H1 (cell line): ENCODE data around the gene CSNK2B. TPM values are rescaled to one million over a fixed set of nuclear protein-coding genes. Genes with fewer than 3 reads are reported as not detected.

Experiments
- CTCF ChIA-PET: fragments of 300-600 bp; sonication (Branson Sonifier 250); formaldehyde crosslinking; loops from one replicate; lab custom pipeline; 2021; ENCODE audit not compliant: partially characterized antibody; lab: Charles Lee
- POLR2A ChIA-PET: fragments of 300-600 bp; sonication (Branson Sonifier 250); formaldehyde crosslinking; loops from one replicate; lab custom pipeline; 2021; ENCODE audit warnings: inconsistent platforms; ENCODE audit not compliant: partially characterized antibody; lab: Charles Lee
- DNase-seq, 2 experiments: peaks; one replicate each; pipeline versions ENCODE4 v3.0.0 to v3.0.0-alpha.2; 2010 to 2022; ENCODE audit warnings: low spot score in 2 of 2, low read depth in 1 of 2, mixed read lengths in 1 of 2
- FAIRE-seq: peaks from 2 replicates; lab custom pipeline; 2011; peaks lifted over from hg19 to GRCh38; lab: Jason Lieb, UNC
- H2AFZ ChIP-seq: 2 replicates; pipeline ENCODE4 v1.8.1; 2012; ENCODE audit warnings: low read length, inconsistent platforms
- H2AK5ac ChIP-seq: 2 replicates; pipeline ENCODE4 v1.6.1; 2013; ENCODE audit warnings: low read depth, low read length
- H2BK120ac ChIP-seq: replicated peaks from 2 replicates; pipeline ENCODE3; 2013; ENCODE audit warnings: low read depth, low read length, inconsistent platforms
- H2BK12ac ChIP-seq: 2 replicates; pipeline ENCODE4 v1.6.1; 2013; ENCODE audit warnings: low read depth, low read length
- H2BK15ac ChIP-seq: 2 replicates; pipeline ENCODE4 v1.6.1; 2013; ENCODE audit warnings: low read length
- H2BK20ac ChIP-seq: 2 replicates; pipeline ENCODE4 v1.6.1; 2013; ENCODE audit warnings: low read length
- H2BK5ac ChIP-seq: 2 replicates; pipeline ENCODE4 v1.6.1; 2013; ENCODE audit warnings: low read depth, low read length
- H3K14ac ChIP-seq: 2 replicates; pipeline ENCODE4 v1.6.1; 2013; ENCODE audit warnings: inconsistent platforms; ENCODE audit not compliant: insufficient read length
- H3K18ac ChIP-seq: 2 replicates; pipeline ENCODE4 v1.6.1; 2013; ENCODE audit warnings: low read length; ENCODE audit errors: extremely low read depth
- H3K23ac ChIP-seq: 2 replicates; pipeline ENCODE4 v1.6.1; 2013; ENCODE audit warnings: inconsistent platforms; ENCODE audit not compliant: insufficient read length
- H3K23me2 ChIP-seq: 2 replicates; pipeline ENCODE4 v1.6.1; 2013; ENCODE audit warnings: low read depth, low read length
- H3K27ac ChIP-seq: 2 replicates; pipeline ENCODE4 v1.6.1; 2011; ENCODE audit warnings: low read depth, low read length, inconsistent platforms
- H3K27me3 ChIP-seq, 4 experiments: replicated peaks in 1 of 4; 1 replicate in 1 of 4; 2 replicates in 3 of 4; pipeline versions ENCODE4 v1.6.1 to v1.8.1; 2011 to 2013; ENCODE audit warnings: low read length in 3 of 4, mild to moderate bottlenecking in 3 of 4, inconsistent platforms in 2 of 4, mixed read lengths in 2 of 4, moderate library complexity in 1 of 4; ENCODE audit not compliant: control insufficient read depth in 3 of 4, insufficient read depth in 3 of 4; ENCODE audit errors: extremely low read depth in 1 of 4
- H3K36me3 ChIP-seq, 4 experiments: 2 replicates each; pipeline versions ENCODE4 v1.6.1 to v1.8.1; 2011 to 2013; ENCODE audit warnings: mild to moderate bottlenecking in 4 of 4, low read length in 3 of 4, moderate library complexity in 2 of 4, control low read depth in 1 of 4, inconsistent platforms in 1 of 4; ENCODE audit not compliant: insufficient read depth in 4 of 4, control insufficient read depth in 2 of 4
- H3K4ac ChIP-seq: replicated peaks from 2 replicates; pipeline ENCODE3; 2013; ENCODE audit warnings: low read length, low read depth, mixed read lengths, inconsistent platforms; ENCODE audit not compliant: insufficient read length
- H3K4me1 ChIP-seq, 4 experiments: replicated peaks in 1 of 4; 1 replicate in 1 of 4; 2 replicates in 3 of 4; pipeline versions ENCODE4 v1.6.1 to v1.8.1; 2011 to 2013; ENCODE audit warnings: low read length in 3 of 4, inconsistent platforms in 2 of 4, mixed read lengths in 1 of 4; ENCODE audit not compliant: insufficient read depth in 4 of 4, control insufficient read depth in 3 of 4
- H3K4me2 ChIP-seq, 2 experiments: 2 replicates each; pipeline versions ENCODE4 v1.6.1 to v1.8.1; 2011 to 2013; ENCODE audit warnings: low read depth in 2 of 2, low read length in 2 of 2, control low read depth in 1 of 2, inconsistent platforms in 1 of 2, mild to moderate bottlenecking in 1 of 2; ENCODE audit not compliant: insufficient read depth in 1 of 2
- H3K4me3 ChIP-seq, 4 experiments: fragments of 200-600, 300-600 bp in 1 of 4; sonication (generic), shearing (Covaris generic), sonication (Bioruptor Twin) in 1 of 4; 2 replicates each; pipeline versions ENCODE4 v1.5.1 to v1.8.1; 2011 to 2016; ENCODE audit warnings: low read length in 4 of 4, low read depth in 3 of 4, control low read depth in 2 of 4, inconsistent platforms in 2 of 4, mild to moderate bottlenecking in 2 of 4, mixed read lengths in 1 of 4, moderate library complexity in 1 of 4; ENCODE audit not compliant: insufficient read depth in 2 of 4; ENCODE audit errors: extremely low read depth in 1 of 4
- H3K56ac ChIP-seq: replicated peaks from 2 replicates; pipeline ENCODE3; 2013; ENCODE audit warnings: low read depth, mild to moderate bottlenecking, mixed read lengths, low read length, inconsistent platforms; ENCODE audit not compliant: insufficient read length
- H3K79me1 ChIP-seq: 2 replicates; pipeline ENCODE4 v1.6.1; 2013; ENCODE audit warnings: low read depth, low read length, control low read depth
- H3K79me2 ChIP-seq, 2 experiments: 2 replicates each; pipeline versions ENCODE4 v1.6.1 to v1.8.1; 2012 to 2013; ENCODE audit warnings: low read length in 2 of 2, mild to moderate bottlenecking in 2 of 2, inconsistent platforms in 1 of 2; ENCODE audit not compliant: insufficient read depth in 2 of 2, control insufficient read depth in 1 of 2
- H3K9ac ChIP-seq, 4 experiments: replicated peaks in 1 of 4; 1 replicate in 1 of 4; 2 replicates in 3 of 4; pipeline versions ENCODE4 v1.6.1 to v1.8.1; 2011 to 2013; ENCODE audit warnings: low read depth in 3 of 4, low read length in 3 of 4, control low read depth in 2 of 4, mild to moderate bottlenecking in 2 of 4, moderate library complexity in 2 of 4, inconsistent platforms in 1 of 4; ENCODE audit errors: extremely low read depth in 1 of 4
- H3K9me3 ChIP-seq, 2 experiments: 2 replicates each; pipeline versions ENCODE4 v1.6.1 to v1.8.1; 2012 to 2013; ENCODE audit warnings: mild to moderate bottlenecking in 2 of 2, moderate library complexity in 2 of 2, control low read depth in 1 of 2, inconsistent platforms in 1 of 2, low read depth in 1 of 2, low read length in 1 of 2, mixed read lengths in 1 of 2; ENCODE audit not compliant: insufficient read depth in 2 of 2
- H4K20me1 ChIP-seq, 2 experiments: replicated peaks in 1 of 2; 2 replicates each; pipeline versions ENCODE3 to v1.8.1; 2011 to 2013; ENCODE audit warnings: inconsistent platforms in 2 of 2, low read length in 2 of 2, mild to moderate bottlenecking in 1 of 2; ENCODE audit not compliant: insufficient read depth in 2 of 2, control insufficient read depth in 1 of 2
- H4K5ac ChIP-seq: 2 replicates; pipeline ENCODE4 v1.6.1; 2013; ENCODE audit warnings: low read length, low read depth, mixed read lengths, inconsistent platforms; ENCODE audit not compliant: insufficient read length
- H4K8ac ChIP-seq: 2 replicates; pipeline ENCODE4 v1.8.0; 2013; ENCODE audit warnings: mild to moderate bottlenecking, moderate library complexity, low read length, inconsistent platforms; ENCODE audit not compliant: insufficient read depth; ENCODE audit errors: extremely low read depth
- H4K91ac ChIP-seq: replicated peaks from 2 replicates; pipeline ENCODE3; 2013; ENCODE audit warnings: low read length, mixed read lengths, inconsistent platforms; ENCODE audit not compliant: insufficient read length
- CHD2 ChIP-seq: IDR thresholded peaks from 2 replicates; pipeline ENCODE4 v1.6.1; 2012; ENCODE audit warnings: low read length, improper control_type of control experiment
- CREB1 ChIP-seq: IDR thresholded peaks from 2 replicates; pipeline ENCODE4 v1.6.1; 2012; ENCODE audit warnings: inconsistent platforms
- NRF1 ChIP-seq: IDR thresholded peaks from 2 replicates; pipeline ENCODE4 v1.6.1; 2011; ENCODE audit warnings: mild to moderate bottlenecking, low read depth, low read length, improper control_type of control experiment
- WGBS, 2 experiments: shearing (Covaris generic) in 1 of 2; methylation state at CpG; one replicate each; pipeline versions ENCODE4 v1.1.6 to v1.1.7; 2013 to 2015; ENCODE audit warnings: low lambda C conversion rate in 2 of 2, mixed read lengths in 2 of 2, inconsistent platforms in 1 of 2, low coverage in 1 of 2, missing lambda C conversion rate in 1 of 2; ENCODE audit not compliant: insufficient replicate concordance in 2 of 2, insufficient coverage in 1 of 2, insufficient read length in 1 of 2; ENCODE audit errors: extremely low coverage in 1 of 2, missing lambda C conversion rate in 1 of 2; 5-methylcytosine and 5-hydroxymethylcytosine counted together
- polyA plus RNA-seq, 7 experiments: library from polyadenylated mRNA; depleted of rRNA in 3 of 7; stranded (reverse) in 5 of 7; unstranded in 2 of 7; fragments of >200 nt in 5 of 7; fragments of 200-250 nt in 2 of 7; gene quantifications; 1 replicate in 5 of 7; 2 replicates in 1 of 7; 4 replicates in 1 of 7; pipeline versions ENCODE4 v1.2.1 to v1.2.3, GENCODE V29; 2011 to 2013; ENCODE audit warnings: missing spikeins in 2 of 7, mixed read lengths in 2 of 7
- total RNA-seq: library from RNA; stranded (reverse); fragmentation: NEBNext Ultra II Directional; extraction: Animal tissue kit (Norgen Biotek cat#: 25700); gene quantifications from 2 replicates; pipeline ENCODE4 v1.2.1, GENCODE V29; 2021
- TF ChIP-seq, protein P1 (sequence below): IDR thresholded peaks from 2 replicates; pipeline ENCODE4 v1.6.1; 2011; ENCODE audit warnings: low read length, improper control_type of control experiment

Gene CSNK2B
- total and polyA plus RNA-seq, 2 of the 8 experiments (the other 6 are each of a cell fraction or from before 2014, with no cell fraction given) = 169 to 208 TPM

DNA sequence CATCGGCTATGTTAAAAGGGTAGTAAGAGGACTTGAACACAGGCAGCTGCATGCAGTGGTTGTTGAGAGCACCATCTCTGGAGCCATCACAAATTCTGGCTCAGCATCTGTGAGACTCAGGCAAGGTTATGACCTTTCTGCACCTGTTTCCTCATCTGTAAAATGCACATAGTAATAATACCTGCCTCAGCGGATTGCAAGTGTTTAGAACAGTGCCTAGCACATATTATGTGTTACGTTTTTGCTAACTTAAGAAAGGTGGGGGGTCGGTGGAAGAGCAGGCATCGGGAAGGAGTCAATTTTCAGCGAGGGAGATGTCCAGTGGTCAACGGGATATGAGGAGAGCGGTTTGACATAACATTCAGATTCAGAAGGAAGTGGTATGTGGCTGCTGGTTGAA lies 12.1 kb downstream of the CSNK2B start:
- Histone ChIP-seq H3K79me1 (no peaks in the 10 kb centered on the region), H4K91ac (no peak overlapping the region), H3K18ac (no peak overlapping the region), H4K20me1 (no peaks in the 10 kb centered on the region), H3K36me3 (no peaks in the 10 kb centered on the region), H2BK5ac (no peak overlapping the region), H2BK12ac (no peak overlapping the region), H3K27ac (no peak overlapping the region), H2AFZ (no peak overlapping the region), H3K14ac (no peak overlapping the region), H3K79me2 (no peaks in the 10 kb centered on the region), H3K4me1 (peaks cover 0 to 7% (median 2%) of the 10 kb centered on the region in 4 experiments; a peak in 4 of 7 replicates), H3K9ac (no peak overlapping the region), H3K9me3 (no peaks in the 10 kb centered on the region), H3K27me3 (peaks cover 3 to 13% (median 12%) of the 10 kb centered on the region in 4 experiments; a peak in 6 of 7 replicates), H4K5ac (no peak overlapping the region), H3K56ac (no peak overlapping the region), H3K4me2 (no peak overlapping the region), H2AK5ac (no peak overlapping the region), H2BK20ac (no peak overlapping the region), H4K8ac (no peak overlapping the region), H3K4me3 (no peak overlapping the region), H2BK15ac (no peak overlapping the region), H2BK120ac (no peak overlapping the region), H3K23ac (no peak overlapping the region), H3K4ac (no peak overlapping the region), H3K23me2 (peaks cover 9% of the 10 kb centered on the region; the same call in 1 of the 2 replicates)
- ChIA-PET CTCF (interaction anchor here (0.6 to 2.6 kb wide), 11 partner anchors 12 to 245 kb away, joined by 3 to 12 read pairs (median 4); partner anchors contain the start of genes DDAH2 and GPANK1), POLR2A (interaction anchor here (1.0 to 2.1 kb wide), 7 partner anchors 11 to 150 kb away, joined by 3 to 14 read pairs (median 4); partner anchors contain the start of genes BAG6, GPANK1 and HSPA1B)
- no peak for TF ChIP-seq CHD2
- no peak for TF ChIP-seq NRF1
- TF ChIP-seq CREB1 = no peak
- TF ChIP-seq, protein P1, sequence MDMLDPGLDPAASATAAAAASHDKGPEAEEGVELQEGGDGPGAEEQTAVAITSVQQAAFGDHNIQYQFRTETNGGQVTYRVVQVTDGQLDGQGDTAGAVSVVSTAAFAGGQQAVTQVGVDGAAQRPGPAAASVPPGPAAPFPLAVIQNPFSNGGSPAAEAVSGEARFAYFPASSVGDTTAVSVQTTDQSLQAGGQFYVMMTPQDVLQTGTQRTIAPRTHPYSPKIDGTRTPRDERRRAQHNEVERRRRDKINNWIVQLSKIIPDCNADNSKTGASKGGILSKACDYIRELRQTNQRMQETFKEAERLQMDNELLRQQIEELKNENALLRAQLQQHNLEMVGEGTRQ = no peak
- WGBS, 2 experiments = 90% methylated on average over 8 of the region's 8 CpGs; no CpG with 5 or more reads in 1 of the 2 experiments
- FAIRE-seq = no peak
- DNase-seq = no peak
